ENCODE data around the gene CLEC11A. TPM values are rescaled to one million over a fixed set of nuclear protein-coding genes. Genes with fewer than 3 reads are reported as not detected.

CLEC11A gene
- total and polyA plus RNA-seq, 9 of the 15 experiments (the other 6 are each of a cell fraction or from before 2014, with no cell fraction given): 0.39 to 43.9 (median 3.4) TPM

DNA sequence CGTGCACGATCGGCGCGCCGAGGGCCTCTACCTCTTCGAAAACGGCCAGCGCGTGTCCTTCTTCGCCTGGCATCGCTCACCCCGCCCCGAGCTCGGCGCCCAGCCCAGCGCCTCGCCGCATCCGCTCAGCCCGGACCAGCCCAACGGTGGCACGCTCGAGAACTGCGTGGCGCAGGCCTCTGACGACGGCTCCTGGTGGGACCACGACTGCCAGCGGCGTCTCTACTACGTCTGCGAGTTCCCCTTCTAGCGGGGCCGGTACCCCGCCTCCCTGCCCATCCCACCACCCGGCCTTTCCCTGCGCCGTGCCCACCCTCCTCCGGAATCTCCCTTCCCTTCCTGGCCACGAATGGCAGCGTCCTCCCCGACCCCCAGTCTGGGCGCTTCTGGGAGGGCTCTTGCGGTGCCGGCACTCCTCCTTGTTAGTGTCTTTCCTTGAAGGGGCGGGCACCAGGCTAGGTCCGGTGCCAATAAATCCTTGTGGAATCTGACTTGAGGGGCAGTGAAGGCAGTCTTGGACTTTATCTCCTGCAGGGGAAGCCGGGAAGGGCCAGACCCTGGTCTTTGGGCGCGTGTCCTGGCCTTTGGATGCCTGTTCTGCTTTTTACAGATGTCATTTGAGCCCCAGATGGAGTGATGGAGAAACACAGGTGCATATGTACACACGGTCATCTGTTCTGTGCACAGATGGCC, 2.2 kb downstream of the CLEC11A start (continued):
- TF ChIP-seq ZNF512 (tag; IDR thresholded peaks at IDR 0.05) (no peak), ZBTB12 (CRISPR knock-in tag; IDR thresholded peaks at IDR 0.05) (no peak), BRF1 (IDR thresholded peaks at IDR 0.05; ENCODE audit: borderline replicate concordance, extremely low read depth, insufficient read length) (no peak), CCNT2 (IDR thresholded peaks at IDR 0.05; ENCODE audit: borderline replicate concordance, extremely low read depth, insufficient read length, low read depth, low read length) (no peak), KLF10 (CRISPR knock-in tag; IDR thresholded peaks at IDR 0.05) (no peak), PTBP1 (IDR thresholded peaks at IDR 0.05; ENCODE audit: low read depth, low read length) (no peak), POLR3G (IDR thresholded peaks at IDR 0.05; ENCODE audit: extremely low read depth, insufficient read length, insufficient replicate concordance) (no peak), NR3C1 (CRISPR knock-in tag; IDR thresholded peaks at IDR 0.05) (no peak), XRCC3 (IDR thresholded peaks at IDR 0.05) (no peak), ATF6 (CRISPR knock-in tag; IDR thresholded peaks at IDR 0.05) (no peak), ZNF232 (CRISPR knock-in tag; IDR thresholded peaks at IDR 0.05) (no peak), FOXA3 (CRISPR knock-in tag; conservative IDR thresholded peaks at IDR 0.05 in 1 of 2, IDR thresholded peaks at IDR 0.05 in 1 of 2) (0 out of 4 replicates have a peak, but pooled peaks of 1 of the 2 experiments have one; percentile 22), ZNF253 (CRISPR knock-in tag; conservative IDR thresholded peaks at IDR 0.05) (no peak), ZBTB8A (IDR thresholded peaks at IDR 0.05; ENCODE audit: partially characterized antibody) (no peak), ZNF699 (CRISPR knock-in tag; IDR thresholded peaks at IDR 0.05; ENCODE audit: insufficient replicate concordance) (no peak), E2F3 (CRISPR knock-in tag; IDR thresholded peaks at IDR 0.05) (0 out of 2 replicates have a peak, but pooled peaks have one; percentile 63)
- TF ChIP-seq, protein P1, sequence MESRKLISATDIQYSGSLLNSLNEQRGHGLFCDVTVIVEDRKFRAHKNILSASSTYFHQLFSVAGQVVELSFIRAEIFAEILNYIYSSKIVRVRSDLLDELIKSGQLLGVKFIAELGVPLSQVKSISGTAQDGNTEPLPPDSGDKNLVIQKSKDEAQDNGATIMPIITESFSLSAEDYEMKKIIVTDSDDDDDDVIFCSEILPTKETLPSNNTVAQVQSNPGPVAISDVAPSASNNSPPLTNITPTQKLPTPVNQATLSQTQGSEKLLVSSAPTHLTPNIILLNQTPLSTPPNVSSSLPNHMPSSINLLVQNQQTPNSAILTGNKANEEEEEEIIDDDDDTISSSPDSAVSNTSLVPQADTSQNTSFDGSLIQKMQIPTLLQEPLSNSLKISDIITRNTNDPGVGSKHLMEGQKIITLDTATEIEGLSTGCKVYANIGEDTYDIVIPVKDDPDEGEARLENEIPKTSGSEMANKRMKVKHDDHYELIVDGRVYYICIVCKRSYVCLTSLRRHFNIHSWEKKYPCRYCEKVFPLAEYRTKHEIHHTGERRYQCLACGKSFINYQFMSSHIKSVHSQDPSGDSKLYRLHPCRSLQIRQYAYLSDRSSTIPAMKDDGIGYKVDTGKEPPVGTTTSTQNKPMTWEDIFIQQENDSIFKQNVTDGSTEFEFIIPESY (CRISPR knock-in tag; IDR thresholded peaks at IDR 0.05): no peak
- TF ChIP-seq, protein P2, sequence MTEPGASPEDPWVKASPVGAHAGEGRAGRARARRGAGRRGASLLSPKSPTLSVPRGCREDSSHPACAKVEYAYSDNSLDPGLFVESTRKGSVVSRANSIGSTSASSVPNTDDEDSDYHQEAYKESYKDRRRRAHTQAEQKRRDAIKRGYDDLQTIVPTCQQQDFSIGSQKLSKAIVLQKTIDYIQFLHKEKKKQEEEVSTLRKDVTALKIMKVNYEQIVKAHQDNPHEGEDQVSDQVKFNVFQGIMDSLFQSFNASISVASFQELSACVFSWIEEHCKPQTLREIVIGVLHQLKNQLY (CRISPR knock-in tag; conservative IDR thresholded peaks at IDR 0.05): no peak
- TF ChIP-seq, protein P3, sequence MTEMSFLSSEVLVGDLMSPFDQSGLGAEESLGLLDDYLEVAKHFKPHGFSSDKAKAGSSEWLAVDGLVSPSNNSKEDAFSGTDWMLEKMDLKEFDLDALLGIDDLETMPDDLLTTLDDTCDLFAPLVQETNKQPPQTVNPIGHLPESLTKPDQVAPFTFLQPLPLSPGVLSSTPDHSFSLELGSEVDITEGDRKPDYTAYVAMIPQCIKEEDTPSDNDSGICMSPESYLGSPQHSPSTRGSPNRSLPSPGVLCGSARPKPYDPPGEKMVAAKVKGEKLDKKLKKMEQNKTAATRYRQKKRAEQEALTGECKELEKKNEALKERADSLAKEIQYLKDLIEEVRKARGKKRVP (CRISPR knock-in tag; IDR thresholded peaks at IDR 0.05): no peak
